RWPE1 (cell line): ENCODE results near the gene NIPBL.

Experiments
- CTCF ChIA-PET: fragments of 350-600 bp; sonication (Branson Sonifier 250); formaldehyde crosslinking; extraction: SDS; loops from one replicate; lab custom pipeline; 2021; lab: Yijun Ruan, JAX
- POLR2A ChIA-PET: fragments of 400-600 bp; formaldehyde crosslinking; extraction: SDS; loops from one replicate; lab custom pipeline; 2020; ENCODE audit warnings: antibody characterized with exemption; ENCODE audit not compliant: low non-redundant PET; lab: Yijun Ruan, JAX
- DNase-seq: peaks from one replicate; pipeline ENCODE4 v3.0.0; 2012; ENCODE audit warnings: low spot score
- H3K27ac ChIP-seq: fragments of 450-650 bp; 2 replicates; pipeline ENCODE4 v1.5.1; 2017
- TF ChIP-seq, protein P1 (sequence below): fragments of 450-650 bp; conservative IDR thresholded peaks from 2 replicates; pipeline ENCODE4 v1.5.1; 2017; ENCODE audit warnings: low read depth, mild to moderate bottlenecking

The NIPBL gene

DNA sequence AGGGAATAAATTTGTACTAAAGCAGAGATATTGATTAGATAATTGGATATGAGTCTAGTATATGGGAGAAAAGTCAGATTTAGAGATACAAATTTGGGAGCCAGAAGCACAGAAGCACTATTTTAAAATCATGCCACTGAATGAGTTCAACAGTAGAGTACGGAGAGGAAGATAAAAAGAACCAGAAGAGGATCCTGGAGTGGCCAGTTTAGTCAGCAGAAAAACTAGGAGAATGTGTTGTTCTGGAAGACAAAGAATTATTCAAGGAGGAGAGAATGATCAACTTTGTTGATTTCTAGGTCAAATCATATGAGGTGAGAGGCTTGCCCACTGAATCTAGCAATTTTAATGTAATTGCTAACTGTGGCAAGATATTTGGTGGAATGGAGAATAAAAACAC is 67.0 kb downstream of the NIPBL start:
- DNase-seq = no peak
- H3K27ac ChIP-seq = no peak overlapping the region
- ChIA-PET POLR2A (no interaction called here), CTCF (no interaction called here)
- TF ChIP-seq, protein P1, sequence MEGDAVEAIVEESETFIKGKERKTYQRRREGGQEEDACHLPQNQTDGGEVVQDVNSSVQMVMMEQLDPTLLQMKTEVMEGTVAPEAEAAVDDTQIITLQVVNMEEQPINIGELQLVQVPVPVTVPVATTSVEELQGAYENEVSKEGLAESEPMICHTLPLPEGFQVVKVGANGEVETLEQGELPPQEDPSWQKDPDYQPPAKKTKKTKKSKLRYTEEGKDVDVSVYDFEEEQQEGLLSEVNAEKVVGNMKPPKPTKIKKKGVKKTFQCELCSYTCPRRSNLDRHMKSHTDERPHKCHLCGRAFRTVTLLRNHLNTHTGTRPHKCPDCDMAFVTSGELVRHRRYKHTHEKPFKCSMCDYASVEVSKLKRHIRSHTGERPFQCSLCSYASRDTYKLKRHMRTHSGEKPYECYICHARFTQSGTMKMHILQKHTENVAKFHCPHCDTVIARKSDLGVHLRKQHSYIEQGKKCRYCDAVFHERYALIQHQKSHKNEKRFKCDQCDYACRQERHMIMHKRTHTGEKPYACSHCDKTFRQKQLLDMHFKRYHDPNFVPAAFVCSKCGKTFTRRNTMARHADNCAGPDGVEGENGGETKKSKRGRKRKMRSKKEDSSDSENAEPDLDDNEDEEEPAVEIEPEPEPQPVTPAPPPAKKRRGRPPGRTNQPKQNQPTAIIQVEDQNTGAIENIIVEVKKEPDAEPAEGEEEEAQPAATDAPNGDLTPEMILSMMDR = no peak

DNA sequence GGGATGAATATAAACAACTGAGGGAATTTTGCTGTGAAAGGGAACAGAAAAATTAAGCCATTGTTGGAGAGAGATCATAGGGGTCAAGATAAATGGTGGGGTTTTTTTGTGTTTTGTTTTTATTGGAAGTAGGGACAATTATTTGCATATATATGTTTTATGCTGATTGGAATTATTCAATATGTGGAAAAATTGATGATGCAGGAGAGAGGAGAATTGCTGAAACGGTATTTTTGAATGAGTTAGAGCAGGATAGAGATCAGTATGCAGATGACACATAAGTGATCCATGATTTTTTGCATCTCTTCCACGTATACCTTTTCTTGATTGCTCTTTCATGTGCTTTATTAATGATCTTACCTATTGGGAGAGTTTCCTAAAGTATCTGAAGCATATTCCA is 67.5 kb downstream of the NIPBL start:
- ChIA-PET CTCF (interaction anchor here (0.6 to 1.8 kb wide), 3 partner anchors 61 to 508 kb away, joined by 3 to 5 read pairs (median 4); no protein-coding TSS in a partner anchor), POLR2A (no interaction called here)
- DNase-seq = no peak
- H3K27ac ChIP-seq = no peak overlapping the region
- TF ChIP-seq, protein P1 = no peak

DNA sequence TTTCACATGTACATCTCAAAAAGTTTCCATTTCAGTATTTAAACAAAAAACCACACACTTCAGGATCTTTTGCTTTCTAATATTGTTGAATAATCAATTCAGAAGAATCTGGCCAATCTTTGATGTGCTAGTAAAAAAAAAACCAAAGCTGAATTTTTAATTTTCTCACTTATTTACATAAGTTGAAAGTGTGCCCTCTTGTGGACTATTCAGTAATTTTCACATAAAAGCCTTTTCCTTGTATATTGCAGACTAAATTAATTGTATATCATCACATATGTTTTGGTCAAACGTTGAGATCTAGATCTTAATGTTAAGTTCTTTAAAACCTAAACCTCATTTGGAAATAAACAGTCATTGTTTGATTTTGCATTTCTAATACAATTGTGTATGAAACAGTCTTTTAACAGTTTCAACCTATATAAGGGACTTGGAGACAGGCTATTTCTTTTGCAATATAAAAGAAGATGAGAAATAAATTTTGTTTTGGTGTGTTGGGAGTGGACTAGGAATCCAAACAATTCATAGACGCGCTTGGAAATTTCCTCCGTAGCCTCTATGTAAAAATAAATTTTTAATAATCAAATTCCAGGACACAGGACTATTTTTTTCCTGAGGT is 68.1 kb downstream of the NIPBL start:
- peak; percentile 8 for DNase-seq
- TF ChIP-seq, protein P1 = peak; percentile 82
- H3K27ac ChIP-seq = no peak overlapping the region
- CTCF ChIA-PET = interaction anchor here (0.6 to 1.8 kb wide), 5 partner anchors 14 to 509 kb away, joined by 3 to 5 read pairs (median 4); no protein-coding TSS in a partner anchor
- POLR2A ChIA-PET = no interaction called here

DNA sequence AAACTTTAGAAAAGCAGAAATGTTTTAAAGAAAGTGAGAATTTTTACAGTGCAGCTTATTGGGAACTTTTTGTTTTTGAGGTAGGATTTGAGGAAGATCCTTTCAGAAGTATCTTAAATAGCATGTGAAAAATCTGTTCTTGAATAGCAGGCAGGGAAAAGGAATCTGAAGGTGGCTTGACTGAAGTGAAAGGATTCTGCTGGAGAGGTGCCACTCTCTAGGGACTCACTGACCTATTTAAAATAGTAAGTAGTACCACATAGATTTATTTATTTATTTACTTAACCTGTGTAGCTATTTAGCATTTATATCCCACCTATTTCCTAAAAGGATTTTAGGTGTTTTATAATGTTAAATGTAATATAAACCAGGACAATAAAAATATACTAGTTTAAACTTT is 69.1 kb downstream of the NIPBL start:
- ChIA-PET CTCF (interaction anchor here (1.3 to 1.8 kb wide), 2 partner anchors 63 to 206 kb away, joined by 4 to 5 read pairs; no protein-coding TSS in a partner anchor), POLR2A (no interaction called here)
- TF ChIP-seq, protein P1 = no peak

DNA sequence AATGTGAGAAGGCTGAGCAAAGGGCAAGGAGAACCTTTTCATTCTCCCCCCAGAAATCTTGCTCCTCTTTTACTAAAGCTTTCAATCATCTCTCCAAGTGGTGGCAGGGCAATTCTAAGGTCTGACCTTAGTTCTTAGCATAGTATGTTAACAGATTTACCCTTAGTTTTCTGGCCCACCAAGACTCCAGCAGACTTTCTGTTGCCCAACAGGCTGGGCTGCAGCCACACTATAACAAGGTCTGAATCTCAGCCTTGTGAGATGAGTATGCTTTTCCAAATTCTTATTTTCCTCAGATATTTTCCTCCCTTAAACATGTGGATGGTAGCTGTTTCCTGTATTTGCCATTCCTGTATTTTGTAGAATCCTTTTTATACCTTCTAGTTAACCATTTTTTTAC is 69.5 kb downstream of the NIPBL start:
- TF ChIP-seq, protein P1 = no peak

More for the DNA sequence above, 69.1 kb downstream of the NIPBL start:
- H3K27ac ChIP-seq = no peak overlapping the region
- DNase-seq = no peak

DNA sequence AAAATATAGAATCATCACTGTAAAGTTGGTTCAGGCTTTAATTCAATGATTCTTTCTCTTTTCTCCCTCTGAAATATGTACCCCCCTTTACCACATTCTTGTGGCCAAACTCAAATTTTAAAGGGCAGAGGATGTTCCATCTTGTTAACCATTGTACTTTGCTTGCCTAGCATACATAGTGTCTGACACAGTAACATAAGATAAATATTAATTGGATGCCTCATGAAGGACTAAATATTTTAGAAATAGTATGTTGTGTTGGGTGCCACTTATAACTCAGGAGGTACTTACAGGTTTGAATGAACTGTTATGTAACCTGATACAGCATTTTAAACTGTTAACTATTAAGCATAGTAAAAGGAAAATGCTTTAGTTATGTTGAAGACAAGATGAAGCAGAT is 71.5 kb downstream of the NIPBL start:
- ChIA-PET POLR2A (no interaction called here), CTCF (interaction anchor here (0.7 kb wide), 1 partner anchor 330 kb away, joined by 5 read pairs; no protein-coding TSS in a partner anchor)
- no peak overlapping the region for H3K27ac ChIP-seq
- DNase-seq = peak; percentile 29
- TF ChIP-seq, protein P1 = no peak

More for the DNA sequence above, 69.5 kb downstream of the NIPBL start:
- H3K27ac ChIP-seq = no peak overlapping the region
- POLR2A ChIA-PET = no interaction called here
- CTCF ChIA-PET = interaction anchor here (1.3 kb wide), 1 partner anchor 63 kb away, joined by 4 read pairs; no protein-coding TSS in a partner anchor
- no peak for DNase-seq
